OCI-LY1 (cell line): ENCODE measurements around the gene FAT1.
A peak's percentile ranks its signal among the peaks of the same experiment; 100 is the strongest.

Source experiments
- H2AFZ ChIP-seq: fragments of 200-600 bp; sonication (generic), shearing (Covaris generic); 2 replicates; pipeline ENCODE4 v1.6.0; 2014; ENCODE audit warnings: antibody characterized with exemption, mild to moderate bottlenecking, low read length
- H3F3A ChIP-seq: fragments of 200-600 bp; sonication (generic), shearing (Covaris generic); 2 replicates; pipeline ENCODE4 v1.6.0; 2014; ENCODE audit warnings: mild to moderate bottlenecking, antibody characterized with exemption, low read length, moderate library complexity; ENCODE audit not compliant: insufficient read depth
- H3K27ac ChIP-seq: fragments of 200-600 bp; sonication (generic); 2 replicates; pipeline ENCODE4 v1.5.1; 2014; ENCODE audit warnings: low read length, mixed run types, mild to moderate bottlenecking, low read depth; ENCODE audit not compliant: poor library complexity, severe bottlenecking
- H3K27me3 ChIP-seq: fragments of 200-600 bp; sonication (generic); 2 replicates; pipeline ENCODE4 v1.6.0; 2014; ENCODE audit warnings: antibody characterized with exemption, mild to moderate bottlenecking, low read length, moderate library complexity; ENCODE audit not compliant: insufficient read depth
- H3K36me3 ChIP-seq: fragments of 200-600 bp; sonication (generic); 2 replicates; pipeline ENCODE4 v1.6.1; 2014; ENCODE audit warnings: mild to moderate bottlenecking, antibody characterized with exemption, low read length, moderate library complexity, mixed read lengths; ENCODE audit not compliant: insufficient read depth
- H3K4me1 ChIP-seq: fragments of 200-600 bp; sonication (generic); 2 replicates; pipeline ENCODE4 v1.5.1; 2014; ENCODE audit warnings: mild to moderate bottlenecking, low read length, moderate library complexity; ENCODE audit not compliant: insufficient read depth, severe bottlenecking
- H3K4me2 ChIP-seq: fragments of 200-600 bp; sonication (generic), shearing (Covaris generic); 2 replicates; pipeline ENCODE4 v1.6.1; 2014; ENCODE audit warnings: low read length
- H3K4me3 ChIP-seq: fragments of 200-600 bp; sonication (generic); 2 replicates; pipeline ENCODE4 v1.5.1; 2014; ENCODE audit warnings: low read length, low read depth, mild to moderate bottlenecking, mixed read lengths; ENCODE audit not compliant: poor library complexity, severe bottlenecking
- H3K79me2 ChIP-seq: fragments of 200-600 bp; shearing (Covaris generic); 2 replicates; pipeline ENCODE4 v1.6.1; 2016; ENCODE audit warnings: mixed run types, low read length, mixed read lengths; ENCODE audit not compliant: insufficient read depth
- H3K9ac ChIP-seq: fragments of 200-600 bp; sonication (generic), shearing (Covaris generic); 2 replicates; pipeline ENCODE4 v1.6.1; 2014; ENCODE audit warnings: mild to moderate bottlenecking, low read length, mixed read lengths
- H3K9me2 ChIP-seq: fragments of 200-600 bp; sonication (generic), shearing (Covaris generic); 2 replicates; pipeline ENCODE4 v1.6.1; 2014; ENCODE audit warnings: low read depth, mild to moderate bottlenecking, low read length, mixed read lengths
- H3K9me3 ChIP-seq: fragments of 200-600 bp; shearing (Covaris generic); 2 replicates; pipeline ENCODE4 v1.6.1; 2014; ENCODE audit warnings: low read length, mixed read lengths
- H4K20me1 ChIP-seq: fragments of 200-600 bp; sonication (generic), shearing (Covaris generic); 2 replicates; pipeline ENCODE4 v1.6.0; 2016; ENCODE audit warnings: mild to moderate bottlenecking, low read length; ENCODE audit not compliant: insufficient read depth
- EZH2 ChIP-seq: fragments of 200-600 bp; sonication (generic), shearing (Covaris generic); IDR thresholded peaks from 2 replicates; pipeline ENCODE4 v1.8.0; 2017; ENCODE audit warnings: borderline replicate concordance, mixed run types, mild to moderate bottlenecking, antibody characterized with exemption, low read length, moderate library complexity, mixed read lengths
- TF ChIP-seq, protein P1 (sequence below): fragments of 200-600 bp; sonication (generic), shearing (Covaris generic); IDR thresholded peaks from 2 replicates; pipeline ENCODE4 v1.5.1; 2017; ENCODE audit warnings: mild to moderate bottlenecking, antibody characterized with exemption, low read length, moderate library complexity, mixed read lengths

FAT1 gene

GRCh38 chr4:186647821-186648220, 75.8 kb downstream of the FAT1 start:
- Histone ChIP-seq H3K9ac (no peak overlapping the region), H3K4me2 (no peak overlapping the region), H3K9me3 (no peaks in the 10 kb centered on the region), H3K4me3 (no peak overlapping the region), H3K9me2 (no peaks in the 10 kb centered on the region), H3K27ac (no peak overlapping the region), H2AFZ (no peak overlapping the region), H3K36me3 (no peaks in the 10 kb centered on the region), H3K27me3 (no peaks in the 10 kb centered on the region), H3F3A (no peaks in the 10 kb centered on the region), H3K79me2 (no peaks in the 10 kb centered on the region), H4K20me1 (no peaks in the 10 kb centered on the region), H3K4me1 (peaks cover 13% of the 10 kb centered on the region)
- no peak for TF ChIP-seq EZH2
- TF ChIP-seq, protein P1, sequence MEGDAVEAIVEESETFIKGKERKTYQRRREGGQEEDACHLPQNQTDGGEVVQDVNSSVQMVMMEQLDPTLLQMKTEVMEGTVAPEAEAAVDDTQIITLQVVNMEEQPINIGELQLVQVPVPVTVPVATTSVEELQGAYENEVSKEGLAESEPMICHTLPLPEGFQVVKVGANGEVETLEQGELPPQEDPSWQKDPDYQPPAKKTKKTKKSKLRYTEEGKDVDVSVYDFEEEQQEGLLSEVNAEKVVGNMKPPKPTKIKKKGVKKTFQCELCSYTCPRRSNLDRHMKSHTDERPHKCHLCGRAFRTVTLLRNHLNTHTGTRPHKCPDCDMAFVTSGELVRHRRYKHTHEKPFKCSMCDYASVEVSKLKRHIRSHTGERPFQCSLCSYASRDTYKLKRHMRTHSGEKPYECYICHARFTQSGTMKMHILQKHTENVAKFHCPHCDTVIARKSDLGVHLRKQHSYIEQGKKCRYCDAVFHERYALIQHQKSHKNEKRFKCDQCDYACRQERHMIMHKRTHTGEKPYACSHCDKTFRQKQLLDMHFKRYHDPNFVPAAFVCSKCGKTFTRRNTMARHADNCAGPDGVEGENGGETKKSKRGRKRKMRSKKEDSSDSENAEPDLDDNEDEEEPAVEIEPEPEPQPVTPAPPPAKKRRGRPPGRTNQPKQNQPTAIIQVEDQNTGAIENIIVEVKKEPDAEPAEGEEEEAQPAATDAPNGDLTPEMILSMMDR, result no peak

DNA sequence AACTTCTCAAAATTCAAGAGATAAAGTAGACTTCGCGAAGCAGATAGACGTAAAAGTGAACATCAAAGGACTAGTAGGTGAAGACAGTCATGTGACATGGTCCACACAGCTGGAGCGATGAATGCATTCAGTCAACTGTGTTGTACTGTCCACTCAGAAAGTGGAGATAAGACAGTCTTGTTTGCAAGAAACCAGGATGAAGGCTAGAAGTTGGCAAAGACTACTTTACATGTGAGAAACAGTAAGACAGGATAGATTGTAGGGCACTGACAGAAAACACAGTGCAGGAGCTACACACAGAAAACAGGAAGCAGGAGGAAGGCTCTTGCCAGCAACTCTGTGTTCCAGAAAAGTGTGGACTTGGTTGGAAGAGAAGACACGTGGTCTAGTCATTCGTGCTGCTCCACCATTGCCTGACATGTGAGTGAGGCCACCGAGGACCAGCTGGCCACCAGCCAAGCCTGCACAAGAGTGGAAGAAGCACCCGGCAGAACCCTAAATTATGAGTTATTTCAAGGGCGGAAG, 78.9 kb downstream of the FAT1 start:
- Histone ChIP-seq H3K79me2 (no peaks in the 10 kb centered on the region), H4K20me1 (no peaks in the 10 kb centered on the region), H3K9ac (no peak overlapping the region), H3K27ac (no peak overlapping the region), H2AFZ (no peak overlapping the region), H3K4me3 (no peak overlapping the region), H3K4me1 (peaks cover 9% of the 10 kb centered on the region), H3K4me2 (no peak overlapping the region), H3F3A (no peaks in the 10 kb centered on the region), H3K9me3 (no peaks in the 10 kb centered on the region), H3K36me3 (no peaks in the 10 kb centered on the region), H3K9me2 (no peaks in the 10 kb centered on the region), H3K27me3 (no peaks in the 10 kb centered on the region)
- no peak for TF ChIP-seq EZH2
- TF ChIP-seq, protein P1, result no peak

DNA sequence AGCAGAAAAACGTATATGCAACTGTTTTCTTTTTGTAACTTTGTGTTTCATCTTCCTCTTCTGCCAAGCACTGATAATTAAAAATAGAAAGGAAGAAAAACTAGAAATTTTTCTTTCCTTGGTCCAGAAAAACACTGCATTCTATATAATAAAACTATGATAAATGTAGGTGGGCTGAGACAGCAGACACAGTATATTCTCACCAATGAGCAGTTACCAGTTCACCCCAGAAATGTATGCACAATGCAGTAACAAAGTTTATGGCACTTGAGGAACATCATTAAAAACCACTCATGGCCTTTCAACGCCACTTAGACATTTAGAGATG, 79.4 kb downstream of the FAT1 start:
- H4K20me1 ChIP-seq, result no peaks in the 10 kb centered on the region
- 0 out of 2 replicates have a peak overlapping the region, but pooled peaks have one; percentile 23 for H2AFZ ChIP-seq
- no peak overlapping the region for H3K9ac ChIP-seq
- H3K9me2 ChIP-seq, result no peaks in the 10 kb centered on the region
- no peak overlapping the region for H3K4me2 ChIP-seq
- H3K79me2 ChIP-seq, result no peaks in the 10 kb centered on the region
- no peaks in the 10 kb centered on the region for H3K36me3 ChIP-seq
- H3K27me3 ChIP-seq, result no peaks in the 10 kb centered on the region
- no peak overlapping the region for H3K27ac ChIP-seq
- TF ChIP-seq, protein P1, result no peak
- TF ChIP-seq EZH2, result no peak
- no peaks in the 10 kb centered on the region for H3K9me3 ChIP-seq
- H3K4me3 ChIP-seq, result no peak overlapping the region
- H3K4me1 ChIP-seq, result peaks cover 9% of the 10 kb centered on the region
- H3F3A ChIP-seq, result no peaks in the 10 kb centered on the region
